ENCODE data around the gene AQP12A.

DNA sequence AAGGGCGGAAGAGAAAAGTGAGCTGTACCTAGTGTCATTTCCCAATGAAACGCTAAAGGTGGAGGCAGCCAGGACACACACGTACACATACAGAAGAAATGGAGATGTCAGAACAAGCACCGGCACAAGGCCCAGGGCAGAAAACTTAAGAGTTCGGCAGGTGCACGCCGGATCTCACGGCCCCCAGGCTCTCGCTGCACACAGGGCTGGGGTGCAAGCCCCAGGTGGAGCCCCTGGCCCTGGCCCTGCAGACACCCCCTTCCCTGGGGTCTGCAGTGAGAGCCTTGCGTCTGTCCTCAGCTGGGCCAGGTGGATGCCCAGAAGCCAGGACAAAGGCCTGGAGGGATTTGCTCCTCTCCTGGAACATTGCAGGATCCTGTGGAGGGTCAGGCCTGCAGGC is 36.7 kb downstream of the AQP12A start:
- TF ChIP-seq, protein P1, sequence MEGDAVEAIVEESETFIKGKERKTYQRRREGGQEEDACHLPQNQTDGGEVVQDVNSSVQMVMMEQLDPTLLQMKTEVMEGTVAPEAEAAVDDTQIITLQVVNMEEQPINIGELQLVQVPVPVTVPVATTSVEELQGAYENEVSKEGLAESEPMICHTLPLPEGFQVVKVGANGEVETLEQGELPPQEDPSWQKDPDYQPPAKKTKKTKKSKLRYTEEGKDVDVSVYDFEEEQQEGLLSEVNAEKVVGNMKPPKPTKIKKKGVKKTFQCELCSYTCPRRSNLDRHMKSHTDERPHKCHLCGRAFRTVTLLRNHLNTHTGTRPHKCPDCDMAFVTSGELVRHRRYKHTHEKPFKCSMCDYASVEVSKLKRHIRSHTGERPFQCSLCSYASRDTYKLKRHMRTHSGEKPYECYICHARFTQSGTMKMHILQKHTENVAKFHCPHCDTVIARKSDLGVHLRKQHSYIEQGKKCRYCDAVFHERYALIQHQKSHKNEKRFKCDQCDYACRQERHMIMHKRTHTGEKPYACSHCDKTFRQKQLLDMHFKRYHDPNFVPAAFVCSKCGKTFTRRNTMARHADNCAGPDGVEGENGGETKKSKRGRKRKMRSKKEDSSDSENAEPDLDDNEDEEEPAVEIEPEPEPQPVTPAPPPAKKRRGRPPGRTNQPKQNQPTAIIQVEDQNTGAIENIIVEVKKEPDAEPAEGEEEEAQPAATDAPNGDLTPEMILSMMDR (IDR thresholded peaks at IDR 0.05), result no peak
- TF ChIP-seq POLR2A (IDR thresholded peaks at IDR 0.05), result no peak

Measured in uterus (tissue), 2 donors.